H1 (cell line): ENCODE measurements around the gene MYO15B. TPM values are rescaled to one million over a fixed set of nuclear protein-coding genes. Genes with fewer than 3 reads are reported as not detected.

Experiments
- BCL11A ChIP-seq, 2 experiments: IDR thresholded peaks; one replicate each; pipeline ENCODE4 v1.6.1; 2011; ENCODE audit warnings: low read depth in 2 of 2, low read length in 2 of 2, mild to moderate bottlenecking in 2 of 2
- JUN ChIP-seq: IDR thresholded peaks from 2 replicates; pipeline ENCODE4 v1.6.1; 2011; ENCODE audit warnings: low read depth, mild to moderate bottlenecking, improper control_type of control experiment, low read length
- polyA plus RNA-seq, 7 experiments: library from polyadenylated mRNA; depleted of rRNA in 3 of 7; stranded (reverse) in 5 of 7; unstranded in 2 of 7; fragments of >200 nt in 5 of 7; fragments of 200-250 nt in 2 of 7; gene quantifications; 1 replicate in 5 of 7; 2 replicates in 1 of 7; 4 replicates in 1 of 7; pipeline versions ENCODE4 v1.2.1 to v1.2.3, GENCODE V29; 2011 to 2013; ENCODE audit warnings: missing spikeins in 2 of 7, mixed read lengths in 2 of 7
- total RNA-seq: library from RNA; stranded (reverse); fragmentation: NEBNext Ultra II Directional; extraction: Animal tissue kit (Norgen Biotek cat#: 25700); gene quantifications from 2 replicates; pipeline ENCODE4 v1.2.1, GENCODE V29; 2021

MYO15B gene
- total and polyA plus RNA-seq, 2 of the 8 experiments (the other 6 are each of a cell fraction or from before 2014, with no cell fraction given), result 7.1 to 11.2 TPM

DNA sequence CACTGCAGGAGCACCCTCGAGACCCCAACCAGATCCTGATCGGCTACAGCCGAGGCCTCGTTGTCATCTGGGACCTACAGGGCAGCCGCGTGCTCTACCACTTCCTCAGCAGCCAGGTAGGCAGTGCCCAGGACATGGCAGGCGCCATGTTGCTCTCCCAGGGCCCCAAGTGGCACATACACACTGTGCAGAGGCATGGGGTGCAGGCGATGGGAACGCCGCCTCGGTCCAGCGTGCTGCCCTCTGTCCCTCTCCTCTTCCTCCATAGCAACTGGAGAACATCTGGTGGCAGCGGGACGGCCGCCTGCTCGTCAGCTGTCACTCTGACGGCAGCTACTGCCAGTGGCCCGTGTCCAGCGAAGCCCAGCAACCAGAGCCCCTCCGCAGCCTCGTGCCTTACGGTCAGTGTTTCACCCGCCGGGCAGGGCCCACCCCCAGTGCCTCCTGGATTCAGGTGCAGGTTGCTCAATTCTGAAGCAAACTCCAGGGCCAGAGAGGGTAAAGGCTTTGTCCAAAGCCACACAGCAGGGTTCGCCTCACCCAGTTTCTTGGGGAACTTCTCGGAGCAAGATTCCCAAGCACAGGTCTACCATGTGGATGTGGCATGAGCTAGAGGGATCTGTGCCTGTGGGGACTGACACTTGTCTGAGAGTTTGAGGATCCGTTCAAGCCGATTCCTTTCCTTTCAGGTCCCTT, 24.4 kb upstream of the MYO15B start (continued):
- TF ChIP-seq JUN (no peak), BCL11A (IDR thresholded peaks at IDR 0.05; ENCODE audit: low read depth in 2 of 2, low read length in 2 of 2) (no peak)
